Neural progenitor cell (in vitro differentiated cells): ENCODE data around the gene OR10D3.
"Not testable (repeated sequence)": the region's sequence is repeated elsewhere in the genome, so short reads cannot be mapped to it uniquely, and the experiment has no call there.

Source experiments
- EZH2 ChIP-seq: fragments of 200-600 bp; sonication (generic); IDR thresholded peaks from 2 replicates; pipeline ENCODE4 v1.6.1; 2017; ENCODE audit warnings: antibody characterized with exemption, mild to moderate bottlenecking, moderate library complexity
- EZH2phosphoT487 ChIP-seq: fragments of 200-600 bp; sonication (generic); IDR thresholded peaks from 2 replicates; pipeline ENCODE4 v1.6.1; 2017; ENCODE audit warnings: antibody characterized with exemption
- TF ChIP-seq, protein P1 (sequence below): fragments of 200-600 bp; sonication (generic); IDR thresholded peaks from 2 replicates; pipeline ENCODE4 v1.5.1; 2017; ENCODE audit warnings: antibody characterized with exemption, mild to moderate bottlenecking

DNA sequence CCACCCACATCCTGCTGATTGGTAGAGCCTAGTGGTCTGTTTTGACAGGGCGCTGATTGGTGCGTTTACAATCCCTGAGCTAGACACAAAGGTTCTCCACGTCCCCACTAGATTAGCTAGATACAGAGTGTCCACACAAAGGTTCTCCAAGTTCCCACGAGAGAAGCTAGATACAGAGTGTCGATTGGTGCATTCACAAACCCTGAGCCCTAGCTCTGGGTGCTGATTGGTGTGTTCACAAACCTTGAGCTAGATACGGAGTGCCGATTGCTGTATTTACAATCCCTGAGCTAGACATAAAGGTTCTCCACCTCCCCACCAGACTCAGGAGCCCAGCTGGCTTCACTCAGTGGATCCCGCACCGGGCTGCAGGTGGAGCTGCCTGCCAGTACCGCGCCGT lies 12.8 kb upstream of the OR10D3 start:
- TF ChIP-seq, protein P1, sequence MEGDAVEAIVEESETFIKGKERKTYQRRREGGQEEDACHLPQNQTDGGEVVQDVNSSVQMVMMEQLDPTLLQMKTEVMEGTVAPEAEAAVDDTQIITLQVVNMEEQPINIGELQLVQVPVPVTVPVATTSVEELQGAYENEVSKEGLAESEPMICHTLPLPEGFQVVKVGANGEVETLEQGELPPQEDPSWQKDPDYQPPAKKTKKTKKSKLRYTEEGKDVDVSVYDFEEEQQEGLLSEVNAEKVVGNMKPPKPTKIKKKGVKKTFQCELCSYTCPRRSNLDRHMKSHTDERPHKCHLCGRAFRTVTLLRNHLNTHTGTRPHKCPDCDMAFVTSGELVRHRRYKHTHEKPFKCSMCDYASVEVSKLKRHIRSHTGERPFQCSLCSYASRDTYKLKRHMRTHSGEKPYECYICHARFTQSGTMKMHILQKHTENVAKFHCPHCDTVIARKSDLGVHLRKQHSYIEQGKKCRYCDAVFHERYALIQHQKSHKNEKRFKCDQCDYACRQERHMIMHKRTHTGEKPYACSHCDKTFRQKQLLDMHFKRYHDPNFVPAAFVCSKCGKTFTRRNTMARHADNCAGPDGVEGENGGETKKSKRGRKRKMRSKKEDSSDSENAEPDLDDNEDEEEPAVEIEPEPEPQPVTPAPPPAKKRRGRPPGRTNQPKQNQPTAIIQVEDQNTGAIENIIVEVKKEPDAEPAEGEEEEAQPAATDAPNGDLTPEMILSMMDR: not testable (repeated sequence)
- not testable (repeated sequence) for TF ChIP-seq EZH2phosphoT487, EZH2
